C4-2B (cell line): ENCODE results near the gene ATP5MC3.

Source experiments
- H3K27ac ChIP-seq: fragments of 450-650 bp; 2 replicates; pipeline ENCODE4 v1.5.1; 2017
- ZFX ChIP-seq: fragments of 450-650 bp; IDR thresholded peaks from 2 replicates; pipeline ENCODE4 v1.6.1; 2017
- TF ChIP-seq, protein P1 (sequence below): fragments of 450-650 bp; conservative IDR thresholded peaks from 2 replicates; pipeline ENCODE4 v1.5.1; 2017; ENCODE audit warnings: mild to moderate bottlenecking

ATP5MC3 gene

DNA sequence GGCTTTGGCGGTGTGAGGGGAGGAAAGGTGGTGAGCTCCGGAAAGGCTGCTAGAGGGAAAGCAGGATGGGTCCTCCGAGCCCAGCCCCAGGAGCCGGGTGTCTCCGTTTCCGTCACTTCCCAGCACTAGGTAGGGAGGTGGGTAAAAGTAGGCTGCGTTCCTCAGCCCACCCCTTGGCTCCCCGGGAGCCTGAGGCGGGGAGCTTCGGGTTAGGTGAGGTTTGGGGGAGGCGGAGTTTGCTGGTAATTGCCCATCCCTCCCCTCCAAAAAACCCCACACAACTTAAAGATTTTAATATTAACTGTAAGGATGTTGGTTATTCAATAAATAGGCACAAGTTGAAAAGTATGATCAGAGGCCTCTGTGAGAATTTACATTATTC lies 13.0 kb downstream of the ATP5MC3 start:
- peak overlapping the region; percentile 80 for H3K27ac ChIP-seq

DNA sequence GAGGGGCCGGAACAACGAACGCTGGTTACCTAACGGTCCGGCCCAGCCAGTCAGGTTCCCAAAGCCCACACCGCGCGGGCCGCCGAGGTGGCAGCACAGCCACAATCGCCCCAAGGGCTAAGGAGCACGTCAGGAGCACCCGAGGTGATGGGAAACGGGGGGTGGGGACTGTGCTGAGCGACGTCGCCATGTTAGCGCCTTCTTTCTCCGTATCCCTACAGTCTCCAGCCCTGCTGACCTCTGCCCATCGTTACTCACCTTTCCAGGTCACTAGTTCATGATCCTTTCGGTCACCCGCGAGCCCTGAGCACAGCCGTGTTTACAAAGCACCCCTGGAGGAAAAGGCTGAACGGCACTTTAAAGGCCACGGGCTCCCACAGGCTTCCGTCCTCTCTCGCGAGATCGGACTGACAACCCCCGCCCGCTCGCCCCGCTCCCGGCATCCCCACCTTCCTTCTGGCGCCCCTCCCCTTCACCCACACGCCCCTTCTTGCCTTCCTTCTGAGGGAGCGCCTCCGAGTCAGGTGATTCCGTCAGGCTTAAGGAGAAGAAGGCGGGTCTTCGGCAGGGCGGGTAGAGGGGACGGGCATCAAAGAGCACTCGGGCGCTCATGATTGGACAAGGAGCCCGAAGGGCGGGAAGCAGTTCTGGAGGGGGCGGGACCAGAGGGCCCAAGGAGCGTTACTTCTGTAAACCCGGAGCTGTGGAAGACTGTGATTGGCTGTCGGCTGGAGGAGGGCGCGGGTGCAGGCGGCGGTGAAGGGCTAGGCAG lies 13.5 kb downstream of the ATP5MC3 start, which contains the start of gene ATF2:
Gene ATF2 (minus strand): TSS at position 412 of the 772 bp plus-strand sequence. CDS start 31,760 bp downstream, outside the sequence.
- peak within 1 kb of the TSS; percentile 80 for H3K27ac ChIP-seq
- peak; percentile 29; the same call in 1 of the 2 replicates for TF ChIP-seq ZFX
- TF ChIP-seq, protein P1, sequence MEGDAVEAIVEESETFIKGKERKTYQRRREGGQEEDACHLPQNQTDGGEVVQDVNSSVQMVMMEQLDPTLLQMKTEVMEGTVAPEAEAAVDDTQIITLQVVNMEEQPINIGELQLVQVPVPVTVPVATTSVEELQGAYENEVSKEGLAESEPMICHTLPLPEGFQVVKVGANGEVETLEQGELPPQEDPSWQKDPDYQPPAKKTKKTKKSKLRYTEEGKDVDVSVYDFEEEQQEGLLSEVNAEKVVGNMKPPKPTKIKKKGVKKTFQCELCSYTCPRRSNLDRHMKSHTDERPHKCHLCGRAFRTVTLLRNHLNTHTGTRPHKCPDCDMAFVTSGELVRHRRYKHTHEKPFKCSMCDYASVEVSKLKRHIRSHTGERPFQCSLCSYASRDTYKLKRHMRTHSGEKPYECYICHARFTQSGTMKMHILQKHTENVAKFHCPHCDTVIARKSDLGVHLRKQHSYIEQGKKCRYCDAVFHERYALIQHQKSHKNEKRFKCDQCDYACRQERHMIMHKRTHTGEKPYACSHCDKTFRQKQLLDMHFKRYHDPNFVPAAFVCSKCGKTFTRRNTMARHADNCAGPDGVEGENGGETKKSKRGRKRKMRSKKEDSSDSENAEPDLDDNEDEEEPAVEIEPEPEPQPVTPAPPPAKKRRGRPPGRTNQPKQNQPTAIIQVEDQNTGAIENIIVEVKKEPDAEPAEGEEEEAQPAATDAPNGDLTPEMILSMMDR, result no peak

More for the DNA sequence above, 13.0 kb downstream of the ATP5MC3 start:
- TF ChIP-seq ZFX, result no peak
- TF ChIP-seq, protein P1, result no peak

DNA sequence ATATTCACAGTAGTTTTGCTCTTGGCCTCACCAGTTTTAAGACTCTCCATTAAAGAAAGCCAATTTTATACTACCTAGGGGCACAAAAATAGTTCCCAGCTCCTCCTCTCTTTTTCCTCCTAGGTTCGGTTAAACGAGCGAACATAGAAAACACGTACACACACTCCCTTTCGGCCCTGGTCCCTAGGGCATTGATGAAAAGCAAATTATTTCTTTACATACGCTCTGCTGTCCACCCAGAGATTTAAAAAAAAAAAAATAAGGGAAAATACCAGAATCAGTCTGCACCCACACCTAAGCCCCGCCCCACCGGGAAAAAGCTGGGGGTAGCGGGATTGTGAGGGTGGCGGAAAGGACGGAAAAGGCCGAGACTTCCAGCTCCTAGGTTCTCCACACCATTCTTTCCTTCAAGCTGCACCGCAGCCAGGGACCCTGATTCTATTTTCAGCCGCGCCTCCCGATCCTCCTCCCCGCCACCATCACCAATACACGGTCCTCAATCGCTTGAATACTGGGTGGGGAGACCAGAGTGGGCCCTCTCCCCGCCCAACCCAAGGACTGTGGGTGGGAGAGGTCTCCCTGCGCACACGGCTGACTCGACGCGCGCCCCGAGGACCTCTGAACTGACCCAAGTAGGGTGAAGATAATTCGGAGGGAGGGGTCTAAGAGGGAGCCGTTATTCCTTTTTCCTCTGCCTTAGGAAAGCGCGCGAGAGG lies 14.3 kb downstream of the ATP5MC3 start:
- peak overlapping the region; percentile 80 for H3K27ac ChIP-seq
- no peak for TF ChIP-seq ZFX
- TF ChIP-seq, protein P1, result no peak

DNA sequence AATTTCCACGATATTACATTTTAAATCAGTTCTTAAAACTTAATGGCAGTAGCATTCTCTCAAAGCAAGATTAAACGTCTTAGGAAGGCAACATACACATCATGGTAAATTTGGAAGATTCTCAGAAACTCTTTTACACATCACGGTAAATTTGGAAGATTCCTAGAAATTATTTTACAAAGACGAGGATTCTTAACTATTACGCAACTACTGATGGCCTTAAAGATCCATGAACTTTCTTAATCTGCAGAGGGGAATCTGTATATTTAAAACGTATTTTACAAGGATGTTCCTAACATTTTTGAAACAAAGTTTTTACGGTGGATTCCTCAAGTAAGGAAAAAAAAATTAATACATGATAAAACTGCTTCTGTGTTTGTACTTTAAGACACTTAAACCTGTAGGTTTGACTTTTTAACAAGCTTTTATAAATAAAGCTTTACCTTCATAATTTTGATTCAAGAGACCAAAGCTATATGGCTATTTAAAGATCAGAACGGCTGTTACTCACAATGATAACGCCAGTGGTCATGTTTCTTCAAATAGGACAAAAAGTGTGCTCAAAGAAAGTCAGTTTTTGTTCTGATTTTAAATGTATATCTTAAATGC lies 15.2 kb downstream of the ATP5MC3 start:
- TF ChIP-seq, protein P1, result no peak
- TF ChIP-seq ZFX, result no peak
- H3K27ac ChIP-seq, result no peak overlapping the region

DNA sequence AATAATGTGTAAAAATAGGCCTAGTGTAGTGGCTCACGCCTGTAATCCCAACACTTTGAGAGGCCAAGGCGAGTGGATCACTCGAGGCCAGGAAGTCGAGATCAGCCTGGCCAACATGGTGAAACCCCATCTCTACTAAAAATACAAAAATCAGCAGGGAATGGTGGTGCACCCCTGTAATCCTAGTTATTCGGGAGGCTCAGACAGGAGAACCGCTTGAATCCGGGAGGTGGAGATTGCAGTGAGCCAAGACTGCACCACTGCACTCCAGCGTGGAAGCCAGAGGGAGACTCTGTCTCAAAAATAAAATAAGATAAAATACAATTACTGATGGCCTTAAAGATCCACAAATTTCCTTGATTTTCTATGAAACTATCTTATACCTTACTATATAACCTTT lies 17.3 kb downstream of the ATP5MC3 start:
- H3K27ac ChIP-seq, result no peak overlapping the region
- TF ChIP-seq, protein P1, result no peak
- no peak for TF ChIP-seq ZFX

DNA sequence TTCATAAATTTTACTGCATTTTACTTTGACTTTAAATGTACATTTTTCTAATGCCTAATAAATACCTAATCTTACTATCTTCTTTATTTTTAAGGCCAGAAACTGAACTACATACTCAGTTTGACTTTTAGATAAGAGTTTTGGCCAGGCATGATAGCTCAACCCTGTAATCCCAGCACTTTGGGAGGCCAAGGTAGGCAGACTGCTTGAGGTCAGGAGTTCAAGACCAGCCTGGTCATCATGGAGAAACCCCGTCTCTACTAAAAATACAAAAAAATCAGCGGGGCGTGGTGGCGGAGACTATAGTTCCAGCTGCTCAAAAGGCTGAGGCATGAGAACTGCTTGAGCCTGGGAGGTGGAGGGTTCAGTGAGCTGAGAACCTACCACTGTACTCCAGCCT lies 22.6 kb downstream of the ATP5MC3 start:
- TF ChIP-seq, protein P1, result no peak
- no peak for TF ChIP-seq ZFX

DNA sequence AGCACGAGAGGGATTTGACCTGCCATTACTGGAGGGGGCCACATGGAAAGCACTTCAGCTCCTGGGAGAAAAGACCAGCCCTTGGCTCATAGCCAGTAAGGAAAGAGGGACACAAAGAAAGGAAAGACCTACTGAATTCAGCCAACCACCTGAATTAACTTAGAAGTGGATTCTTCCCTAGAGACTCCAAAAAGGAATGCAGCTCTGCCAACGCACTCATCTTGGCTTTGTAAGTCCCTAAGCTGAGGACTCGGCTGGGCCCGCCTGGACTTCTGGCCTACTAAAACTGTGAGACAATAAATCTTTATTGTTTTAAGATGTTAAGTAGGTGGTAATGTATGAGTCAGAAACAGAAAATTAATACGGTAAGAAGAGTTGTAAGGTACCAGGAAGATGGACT lies 25.0 kb downstream of the ATP5MC3 start:
- no peak overlapping the region for H3K27ac ChIP-seq
- TF ChIP-seq, protein P1, result no peak
- TF ChIP-seq ZFX, result no peak

More for the DNA sequence above, 22.6 kb downstream of the ATP5MC3 start:
- H3K27ac ChIP-seq, result no peak overlapping the region
